Activated CD4-positive, alpha-beta T cell treated with anti-CD3 and anti-CD28 coated beads for 36 hours (primary cell): Measurements from ENCODE around the gene CKAP5. TPM values are rescaled to one million over a fixed set of nuclear protein-coding genes. Genes with fewer than 3 reads are reported as not detected.

Source experiments
- ATAC-seq: fragments of 200-7000 bp; cut with Tn5 transposase; one replicate; pipeline ENCODE4 v1.10.0; 2021; ENCODE audit warnings: mild to moderate bottlenecking, moderate library complexity
- CTCF ChIA-PET: fragments of 350-600 bp; sonication (Branson Sonifier 250); formaldehyde crosslinking; loops from one replicate; lab custom pipeline; 2021; ENCODE audit warnings: antibody characterized with exemption; lab: Charles Lee
- POLR2A ChIA-PET: fragments of 350-600 bp; sonication (Branson Sonifier 250); formaldehyde crosslinking; loops from one replicate; lab custom pipeline; 2021; ENCODE audit warnings: antibody characterized with exemption, inconsistent platforms; lab: Charles Lee
- DNase-seq: peaks from one replicate; pipeline ENCODE4 v3.0.0-alpha.2; 2020
- H3K27ac Mint-ChIP-seq: one replicate; pipeline ENCODE4 v1.8.0; 2021; ENCODE audit warnings: mixed read lengths
- H3K27me3 Mint-ChIP-seq: one replicate; pipeline ENCODE4 v1.8.0; 2021; ENCODE audit warnings: mixed read lengths
- H3K36me3 Mint-ChIP-seq: one replicate; pipeline ENCODE4 v1.8.0; 2021; ENCODE audit warnings: low read depth, mixed read lengths
- H3K4me1 Mint-ChIP-seq: one replicate; pipeline ENCODE4 v1.8.0; 2021; ENCODE audit warnings: mixed read lengths
- H3K4me3 Mint-ChIP-seq: one replicate; pipeline ENCODE4 v1.8.0; 2021; ENCODE audit warnings: mild to moderate bottlenecking, moderate library complexity, mixed read lengths
- H3K9me3 Mint-ChIP-seq: one replicate; pipeline ENCODE4 v1.8.0; 2021; ENCODE audit warnings: low read depth, mixed read lengths
- intact Hi-C, 2 experiments: fragments of 100-400 bp; cut with DNase I in 1 of 2; cut with micrococcal nuclease in 1 of 2; formaldehyde crosslinking; loops; one replicate each; pipeline versions ENCODE4 v1.14.2 to v1.15.1; 2022 to 2024; cut with DNase I, micrococcal nuclease
- total RNA-seq, 2 experiments: library from RNA; stranded (reverse); gene quantifications; one replicate each; pipeline ENCODE4 v1.2.3, GENCODE V29; 2021

The CKAP5 gene
- total RNA-seq, 2 experiments from 2014 or later: 166 to 183 TPM

DNA sequence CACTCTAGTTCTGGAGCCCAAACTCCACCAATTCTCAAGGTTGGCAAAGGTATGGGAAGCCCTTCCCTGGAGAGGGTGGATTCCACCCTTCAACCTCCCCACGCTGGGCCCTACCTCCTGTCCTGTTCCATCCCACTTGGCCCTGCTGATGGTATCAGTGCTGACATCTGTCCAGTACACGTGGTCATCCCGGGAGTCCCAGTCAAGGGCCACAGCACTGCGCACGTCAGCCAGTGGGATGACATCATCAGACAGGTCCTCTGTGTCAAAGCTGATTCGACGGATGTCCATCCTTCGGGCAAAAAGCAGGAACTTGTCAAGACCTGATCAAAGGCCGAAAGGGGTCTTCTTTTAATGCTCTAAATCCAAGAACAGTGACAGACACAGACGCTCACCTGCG lies 40.1 kb upstream of the CKAP5 start:
- Mint-ChIP-seq H3K4me3 (no peak overlapping the region), H3K4me1 (peaks cover 2% of the 10 kb centered on the region), H3K9me3 (no peaks in the 10 kb centered on the region), H3K27me3 (peaks cover 2% of the 10 kb centered on the region), H3K36me3 (no peaks in the 10 kb centered on the region), H3K27ac (no peak overlapping the region)
- ChIA-PET POLR2A (no interaction called here), CTCF (interaction anchor here (0.6 to 2.0 kb wide), 4 partner anchors 31 to 277 kb away, joined by 3 to 5 read pairs (median 4); no protein-coding TSS in a partner anchor)
- DNase-seq: no peak
- intact Hi-C loops: loop anchor here in 1 of 2 experiments (10.0 kb wide), 1 partner anchor 469 kb away; the partner anchor contains the start of gene MYBPC3
- ATAC-seq: no peak

DNA sequence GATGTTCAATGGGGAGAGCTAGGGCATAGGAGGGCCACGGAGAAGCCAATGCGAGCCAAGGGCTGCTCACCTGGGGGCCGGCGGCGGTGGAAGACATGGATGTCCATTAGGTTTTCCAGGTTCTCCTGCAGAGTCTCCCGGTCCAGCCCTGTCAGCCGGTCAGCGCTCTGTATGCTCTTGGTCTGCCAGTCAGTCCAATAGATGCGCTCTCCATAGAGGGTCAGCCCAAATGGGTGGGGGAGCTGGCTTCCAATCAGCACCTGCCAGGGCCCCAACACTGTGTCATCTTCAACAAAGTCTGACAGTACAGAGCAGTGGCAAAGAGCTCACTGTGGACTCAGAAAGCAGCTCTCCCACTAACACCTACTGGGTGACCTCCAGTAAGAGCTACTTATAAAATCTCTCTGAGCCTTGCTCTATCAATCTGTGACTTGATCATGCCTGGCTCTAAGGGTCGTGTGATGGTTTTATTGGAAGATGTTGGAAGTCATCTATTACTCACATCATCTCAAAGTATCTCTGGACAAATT lies 33.0 kb upstream of the CKAP5 start:
- no peaks in the 10 kb centered on the region for H3K9me3 Mint-ChIP-seq
- CTCF ChIA-PET: interaction anchor here (0.5 to 0.8 kb wide), 3 partner anchors 23 to 336 kb away, joined by 3 read pairs; no protein-coding TSS in a partner anchor

DNA sequence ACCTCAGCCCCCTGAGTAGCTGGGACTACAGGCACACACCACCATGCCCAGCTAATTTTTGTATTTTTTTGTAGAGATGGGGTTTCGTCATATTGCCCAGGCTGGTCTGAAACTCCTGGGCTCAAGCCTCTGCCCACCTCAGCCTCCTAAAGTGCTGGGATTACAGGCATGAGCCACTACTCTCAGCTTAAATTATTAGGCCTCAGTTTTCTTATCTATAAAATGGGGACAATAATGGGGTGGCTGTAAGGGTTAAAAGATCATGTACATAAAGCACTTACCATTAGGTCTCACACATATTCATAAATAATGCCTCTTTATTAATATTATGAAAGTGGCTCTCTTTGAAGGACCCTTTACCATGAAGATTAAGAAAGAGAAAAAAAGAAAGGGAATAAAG lies 31.5 kb upstream of the CKAP5 start:
- POLR2A ChIA-PET: interaction anchor here (0.7 kb wide), 1 partner anchor 588 kb away, joined by 4 read pairs; no protein-coding TSS in a partner anchor
- Mint-ChIP-seq H3K27me3 (no peaks in the 10 kb centered on the region), H3K4me3 (no peak overlapping the region), H3K9me3 (no peaks in the 10 kb centered on the region), H3K27ac (no peak overlapping the region), H3K36me3 (no peaks in the 10 kb centered on the region), H3K4me1 (no peaks in the 10 kb centered on the region)
- intact Hi-C loops: no loop called here
- CTCF ChIA-PET: no interaction called here
- ATAC-seq: no peak
- DNase-seq: no peak

More for the DNA sequence above, 33.0 kb upstream of the CKAP5 start:
- intact Hi-C loops: no loop called here
- ATAC-seq (no peak), DNase-seq (no peak)
- Mint-ChIP-seq H3K36me3 (no peaks in the 10 kb centered on the region), H3K4me3 (no peak overlapping the region), H3K27ac (no peak overlapping the region), H3K27me3 (peaks cover 2% of the 10 kb centered on the region), H3K4me1 (no peaks in the 10 kb centered on the region)
- POLR2A ChIA-PET: no interaction called here

DNA sequence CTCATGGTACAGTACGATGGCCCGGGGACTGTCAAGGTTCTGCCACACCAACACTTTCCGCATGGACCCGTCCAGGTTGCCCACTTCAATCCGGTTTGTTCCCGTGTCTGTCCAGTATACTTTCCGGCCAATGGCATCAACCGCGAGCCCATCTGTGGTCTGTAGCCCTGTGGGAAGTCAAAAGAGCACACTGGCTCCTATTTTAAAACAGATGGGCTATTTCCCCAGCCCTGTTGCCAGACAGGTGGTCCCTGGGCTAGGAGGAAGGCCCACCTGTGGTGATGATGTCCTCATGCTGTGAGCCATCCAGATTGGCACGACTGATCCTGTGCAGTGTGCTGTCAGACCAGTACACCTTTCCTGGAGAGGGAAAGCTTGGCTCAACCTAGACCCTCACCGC lies 30.4 kb upstream of the CKAP5 start:
- no peak for ATAC-seq
- Mint-ChIP-seq H3K4me1 (no peaks in the 10 kb centered on the region), H3K36me3 (no peaks in the 10 kb centered on the region), H3K27ac (no peak overlapping the region), H3K4me3 (no peak overlapping the region), H3K9me3 (no peaks in the 10 kb centered on the region), H3K27me3 (no peaks in the 10 kb centered on the region)
- ChIA-PET CTCF (interaction anchor here (0.8 kb wide), 1 partner anchor 277 kb away, joined by 7 read pairs; no protein-coding TSS in a partner anchor), POLR2A (no interaction called here)
- DNase-seq: no peak
- intact Hi-C loops: no loop called here

DNA sequence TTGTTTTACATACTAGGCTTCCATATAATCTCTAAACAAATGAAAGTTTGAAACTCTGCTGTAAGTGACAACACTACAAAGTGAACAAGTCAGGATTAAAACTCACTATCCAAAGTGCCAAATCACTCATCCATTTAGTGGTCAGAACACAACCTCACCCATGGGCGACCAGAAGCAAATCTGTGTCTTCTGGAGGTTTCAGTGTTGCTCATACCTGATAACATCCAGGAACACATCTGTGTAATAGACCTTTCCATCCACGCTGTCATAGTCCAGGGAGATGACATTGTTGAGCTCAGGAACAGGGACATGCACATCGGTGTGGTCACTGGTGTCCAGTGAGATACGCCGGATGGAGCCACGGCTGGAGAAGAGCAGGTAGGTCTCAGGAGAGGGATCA lies 28.5 kb upstream of the CKAP5 start:
- no peaks in the 10 kb centered on the region for H3K4me1 Mint-ChIP-seq
- no peaks in the 10 kb centered on the region for H3K9me3 Mint-ChIP-seq
- H3K27ac Mint-ChIP-seq: no peak overlapping the region
- no peak for DNase-seq
- ChIA-PET POLR2A (no interaction called here), CTCF (interaction anchor here (0.6 to 0.7 kb wide), 2 partner anchors 232 to 312 kb away, joined by 3 read pairs; no protein-coding TSS in a partner anchor)
- H3K27me3 Mint-ChIP-seq: peaks cover 2% of the 10 kb centered on the region
- ATAC-seq: no peak
- no peak overlapping the region for H3K4me3 Mint-ChIP-seq
- H3K36me3 Mint-ChIP-seq: no peaks in the 10 kb centered on the region
- intact Hi-C loops: no loop called here

DNA sequence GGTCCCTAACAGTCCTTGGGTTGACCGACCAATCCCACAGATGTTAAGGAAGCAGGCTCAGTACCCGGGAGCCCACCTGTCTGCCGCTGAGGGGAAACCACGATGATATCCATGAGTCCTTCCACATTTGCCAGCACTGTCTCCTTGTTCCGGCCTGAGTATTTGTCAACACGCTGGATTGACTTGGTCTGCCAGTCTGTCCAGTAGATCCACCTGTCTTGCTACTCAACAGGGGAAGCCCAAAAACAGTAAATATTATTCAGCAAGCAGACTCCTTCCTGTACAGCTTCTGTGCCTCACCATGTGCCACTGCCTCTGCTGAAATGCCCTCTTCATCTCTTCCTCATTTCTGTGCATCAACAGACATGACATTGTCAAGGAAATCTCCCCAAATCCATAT lies 22.8 kb upstream of the CKAP5 start:
- no peak for ATAC-seq
- no peak for DNase-seq
- CTCF ChIA-PET: no interaction called here
- POLR2A ChIA-PET: no interaction called here
- H3K27ac Mint-ChIP-seq: no peak overlapping the region
- H3K4me1 Mint-ChIP-seq: no peaks in the 10 kb centered on the region
- peaks cover 2% of the 10 kb centered on the region for H3K27me3 Mint-ChIP-seq
- intact Hi-C loops: no loop called here
- no peaks in the 10 kb centered on the region for H3K9me3 Mint-ChIP-seq
- H3K36me3 Mint-ChIP-seq: no peaks in the 10 kb centered on the region
- H3K4me3 Mint-ChIP-seq: no peak overlapping the region

DNA sequence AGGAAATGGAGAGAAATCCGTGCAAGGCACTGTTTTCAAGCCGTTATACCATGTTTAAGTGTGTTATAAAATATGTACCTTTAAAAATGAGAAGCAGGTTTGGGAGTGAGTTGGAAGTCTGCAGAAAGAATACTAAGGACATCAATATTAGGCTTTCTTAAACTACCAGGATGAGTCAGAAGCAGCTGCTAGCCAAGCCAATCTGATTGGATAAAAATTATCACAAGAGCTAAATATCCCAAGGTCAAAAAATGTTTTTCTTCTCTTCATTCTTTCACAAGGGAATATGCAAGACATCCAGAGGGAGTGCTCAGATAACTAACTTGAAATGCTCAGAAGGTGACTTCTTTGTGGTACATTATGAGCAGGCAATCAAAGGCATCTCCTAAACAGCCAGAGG lies 19.3 kb upstream of the CKAP5 start:
- ChIA-PET POLR2A (no interaction called here), CTCF (interaction anchor here (0.7 kb wide), 1 partner anchor 19 kb away, joined by 4 read pairs; no protein-coding TSS in a partner anchor)
- Mint-ChIP-seq H3K4me1 (no peaks in the 10 kb centered on the region), H3K9me3 (no peaks in the 10 kb centered on the region), H3K27me3 (peaks cover 3% of the 10 kb centered on the region), H3K36me3 (no peaks in the 10 kb centered on the region), H3K4me3 (no peak overlapping the region), H3K27ac (no peak overlapping the region)
- no peak for DNase-seq
- no peak for ATAC-seq
- intact Hi-C loops: no loop called here

DNA sequence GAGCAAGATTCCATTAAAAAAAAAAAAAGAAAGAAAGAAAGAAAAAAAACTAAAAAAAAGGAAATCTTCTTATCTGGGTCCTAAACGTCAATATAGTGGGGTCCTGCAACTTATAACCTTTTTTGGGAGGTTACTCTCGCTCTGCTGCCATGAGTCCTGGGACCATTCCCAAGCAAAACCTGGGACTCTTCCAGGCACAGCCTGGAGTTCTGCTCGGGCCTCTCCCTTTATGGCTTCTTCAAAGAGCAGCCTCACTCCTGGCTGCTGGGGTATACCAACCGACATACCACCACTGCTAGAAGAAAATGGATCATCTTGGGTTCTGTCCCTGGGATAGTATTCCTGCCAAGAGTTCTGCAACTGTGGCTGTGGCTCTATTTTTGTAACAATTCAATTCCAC lies 14.1 kb upstream of the CKAP5 start:
- Mint-ChIP-seq H3K27me3 (peaks cover 2% of the 10 kb centered on the region), H3K4me3 (no peak overlapping the region), H3K27ac (no peak overlapping the region), H3K9me3 (no peaks in the 10 kb centered on the region), H3K4me1 (no peaks in the 10 kb centered on the region), H3K36me3 (no peaks in the 10 kb centered on the region)
- ChIA-PET CTCF (no interaction called here), POLR2A (no interaction called here)
- intact Hi-C loops: no loop called here
- no peak for DNase-seq
- no peak for ATAC-seq

DNA sequence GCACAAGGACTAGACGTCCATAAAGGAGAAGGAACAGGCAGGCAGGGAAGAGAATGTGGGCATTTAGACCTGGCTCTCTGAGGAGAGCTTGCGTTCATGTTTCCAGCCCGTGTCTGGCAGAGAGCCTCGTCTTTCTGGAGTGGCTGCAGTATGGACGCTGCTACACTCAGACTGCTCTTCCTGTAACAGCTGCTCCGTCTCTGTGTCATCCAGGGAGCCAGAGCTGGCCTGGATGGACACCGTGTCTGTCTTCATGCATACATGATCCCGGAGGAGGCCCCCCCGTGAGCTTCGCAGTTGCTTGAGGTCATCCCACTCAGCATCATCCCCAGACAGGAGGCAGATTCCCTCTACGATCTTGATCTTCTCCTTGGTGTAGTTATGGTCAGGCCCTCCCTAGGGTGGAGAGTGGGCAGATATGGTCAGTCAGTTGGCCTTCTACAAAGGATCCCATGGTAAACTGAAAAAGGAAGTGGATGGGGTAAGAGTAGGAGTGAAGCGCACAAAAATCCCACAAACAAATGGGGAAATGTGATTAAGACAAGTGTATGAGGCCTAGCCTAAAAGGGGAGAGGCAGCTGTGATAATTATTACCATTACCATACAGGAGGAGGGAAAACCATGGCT lies 13.0 kb upstream of the CKAP5 start:
- ATAC-seq: no peak
- no peaks in the 10 kb centered on the region for H3K9me3 Mint-ChIP-seq
- no peaks in the 10 kb centered on the region for H3K36me3 Mint-ChIP-seq
- ChIA-PET CTCF (interaction anchor here (0.5 to 1.5 kb wide), 3 partner anchors 14 to 161 kb away, joined by 3 to 5 read pairs (median 3); no protein-coding TSS in a partner anchor), POLR2A (interaction anchor here (0.5 kb wide), 1 partner anchor 290 kb away, joined by 3 read pairs; no protein-coding TSS in a partner anchor)
- no peak overlapping the region for H3K27ac Mint-ChIP-seq
- peaks cover 2% of the 10 kb centered on the region for H3K27me3 Mint-ChIP-seq
- intact Hi-C loops: no loop called here
- no peak for DNase-seq
- no peak overlapping the region for H3K4me3 Mint-ChIP-seq
- H3K4me1 Mint-ChIP-seq: no peaks in the 10 kb centered on the region

DNA sequence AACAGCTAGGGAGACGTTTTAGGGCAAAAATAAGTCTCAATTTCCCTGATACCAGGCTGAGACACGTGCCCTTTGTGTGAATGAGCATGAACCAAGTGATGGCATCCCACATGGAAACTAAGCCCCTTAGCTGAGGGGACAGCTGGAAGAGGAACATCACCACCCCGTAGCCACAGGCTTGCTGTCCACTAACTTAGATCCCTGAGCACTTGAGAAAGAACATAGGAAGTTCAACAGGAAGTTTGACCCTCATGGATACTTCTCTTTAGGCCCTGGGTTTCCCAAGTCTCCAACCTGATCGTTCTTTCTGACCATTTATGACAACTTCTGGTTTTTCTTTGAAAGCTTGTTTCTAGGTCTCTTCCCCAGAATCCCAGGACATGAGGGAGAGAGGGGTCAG lies 11.6 kb upstream of the CKAP5 start:
- H3K27ac Mint-ChIP-seq: no peak overlapping the region
- CTCF ChIA-PET: interaction anchor here (0.6 to 1.5 kb wide), 2 partner anchors 12 to 95 kb away, joined by 3 to 5 read pairs; no protein-coding TSS in a partner anchor
- no peaks in the 10 kb centered on the region for H3K36me3 Mint-ChIP-seq
- no peaks in the 10 kb centered on the region for H3K9me3 Mint-ChIP-seq
- no peak for DNase-seq
- intact Hi-C loops: no loop called here
- H3K4me3 Mint-ChIP-seq: no peak overlapping the region
- H3K4me1 Mint-ChIP-seq: no peaks in the 10 kb centered on the region
- no peak for ATAC-seq
- H3K27me3 Mint-ChIP-seq: peaks cover 2% of the 10 kb centered on the region
- POLR2A ChIA-PET: no interaction called here

DNA sequence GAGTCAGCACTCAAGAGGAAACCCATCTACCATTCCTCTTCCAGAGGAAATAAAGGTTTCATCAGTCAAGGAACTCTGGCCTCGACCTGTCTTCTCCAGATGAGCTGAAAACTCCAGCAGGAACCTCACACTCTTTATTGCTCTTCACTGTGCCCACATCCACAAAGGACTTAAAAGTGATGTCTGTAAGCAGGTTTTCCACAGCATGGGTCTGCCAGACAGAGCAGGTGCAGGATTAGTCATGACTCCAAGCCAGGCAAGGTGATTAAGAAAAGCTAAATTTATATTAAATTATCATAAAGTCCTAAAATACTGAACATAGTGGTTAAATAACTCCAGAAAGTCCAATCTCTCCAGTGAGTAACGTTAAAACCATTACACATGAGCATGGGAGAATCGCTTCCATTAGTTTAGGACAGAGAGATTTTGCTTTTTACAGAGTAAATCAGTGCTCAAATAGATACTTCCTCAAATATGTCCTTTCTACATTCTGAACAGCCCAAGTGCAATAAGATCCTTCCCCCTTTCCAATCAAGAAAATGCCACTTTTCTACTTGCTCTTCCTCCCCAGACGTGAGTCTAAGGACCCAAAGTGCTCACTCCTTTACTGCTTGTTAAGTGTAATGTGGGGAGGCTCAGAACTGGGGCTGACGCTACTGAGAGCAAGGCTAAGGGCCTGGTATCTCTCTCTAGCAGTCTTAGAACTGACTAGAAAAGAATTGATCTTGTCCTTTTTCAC lies 10.7 kb upstream of the CKAP5 start:
- POLR2A ChIA-PET: no interaction called here
- intact Hi-C loops: no loop called here
- no peak overlapping the region for H3K4me3 Mint-ChIP-seq

More for the DNA sequence above, 10.7 kb upstream of the CKAP5 start:
- Mint-ChIP-seq H3K27me3 (peaks cover 2% of the 10 kb centered on the region), H3K9me3 (no peaks in the 10 kb centered on the region), H3K36me3 (no peaks in the 10 kb centered on the region), H3K27ac (no peak overlapping the region), H3K4me1 (no peaks in the 10 kb centered on the region)
- no peak for DNase-seq
- CTCF ChIA-PET: interaction anchor here (0.9 to 1.7 kb wide), 3 partner anchors 12 to 297 kb away, joined by 3 to 4 read pairs (median 3); no protein-coding TSS in a partner anchor
- no peak for ATAC-seq
